GM19351 (cell line): ENCODE measurements around the gene GLRX.

ENCODE experiments used
- ATAC-seq: cut with Tn5 transposase; IDR thresholded peaks from one replicate; pipeline ENCODE4 v1.9.1; 2021; ENCODE audit warnings: mild to moderate bottlenecking, moderate library complexity; ENCODE audit not compliant: unreplicated experiment

The GLRX gene

GRCh38 chr5:95822542-95823181 lies at the start of gene GLRX:
Gene GLRX (minus strand): TSS chr5:95822726. CDS start chr5:95822662, 64 bp downstream.
- ATAC-seq: peak; percentile 37

GRCh38 chr5:95871146-95871806 lies 48.8 kb upstream of the GLRX start:
- ATAC-seq: no peak

GRCh38 chr5:95870105-95870672 lies 47.7 kb upstream of the GLRX start:
- ATAC-seq: peak; percentile 68

- ATAC-seq: peak; percentile 53
Measured at GRCh38 chr5:95869173-95869855, 46.8 kb upstream of the GLRX start.

- no peak for ATAC-seq
Measured at GRCh38 chr5:95868136-95868535, 45.6 kb upstream of the GLRX start.

GRCh38 chr5:95866435-95867040 lies 44.0 kb upstream of the GLRX start:
- ATAC-seq: no peak

GRCh38 chr5:95864944-95865504 lies 42.5 kb upstream of the GLRX start:
- ATAC-seq: no peak

GRCh38 chr5:95864456-95864855 lies 41.9 kb upstream of the GLRX start:
- no peak for ATAC-seq

- ATAC-seq: no peak
Measured at GRCh38 chr5:95863383-95863757, 40.8 kb upstream of the GLRX start.

- ATAC-seq: no peak
Measured at GRCh38 chr5:95862671-95863382, 40.3 kb upstream of the GLRX start.

- no peak for ATAC-seq
Measured at GRCh38 chr5:95861864-95862561, 39.5 kb upstream of the GLRX start.

GRCh38 chr5:95861221-95861863 lies 38.8 kb upstream of the GLRX start:
- no peak for ATAC-seq

GRCh38 chr5:95859661-95860060 lies 37.1 kb upstream of the GLRX start:
- ATAC-seq: no peak

- peak; percentile 89 for ATAC-seq
Measured at GRCh38 chr5:95858661-95859595, 36.4 kb upstream of the GLRX start.

- no peak for ATAC-seq
Measured at GRCh38 chr5:95858023-95858461, 35.5 kb upstream of the GLRX start.

GRCh38 chr5:95857185-95857945 lies 34.8 kb upstream of the GLRX start:
- ATAC-seq: no peak

GRCh38 chr5:95856501-95856981 lies 34.0 kb upstream of the GLRX start:
- ATAC-seq: no peak
